ENCODE measurements around the gene ZNF581. TPM values are rescaled to one million over a fixed set of nuclear protein-coding genes. Genes with fewer than 3 reads are reported as not detected.

Gene ZNF581
- 64.7 and 67.0 TPM in 2 replicates for total RNA-seq (2014; rRNA removed; shearing (Covaris generic))

- Histone ChIP-seq H3K36me3 (replicated peaks; ENCODE audit: control insufficient read depth, insufficient read depth, low read length) (peaks cover 10% of the 10 kb centered on the region), H3K27me3 (ENCODE audit: control insufficient read depth, insufficient read depth, low read length) (no peaks in the 10 kb centered on the region), H3K4me3 (ENCODE audit: insufficient read depth, low read depth, low read length) (peak within 1 kb of the TSS; percentile 81)
- DNase-seq, result peak; percentile 96
Observed at GRCh38 chr19:55643003-55643886, at the start of gene ZNF581. Gene ZNF581, plus strand, starts transcription at chr19:55643649. Its CDS starts 923 bp downstream, at chr19:55644572.

- H3K4me3 ChIP-seq (ENCODE audit: insufficient read depth, low read depth, low read length), result no peak overlapping the region
- DNase-seq, result no peak
- H3K36me3 ChIP-seq (replicated peaks; ENCODE audit: control insufficient read depth, insufficient read depth, low read length), result peaks cover 3% of the 10 kb centered on the region
- H3K27me3 ChIP-seq (ENCODE audit: control insufficient read depth, insufficient read depth, low read length), result no peaks in the 10 kb centered on the region
Observed at GRCh38 chr19:55594996-55595545, 48.4 kb upstream of the ZNF581 start.

GRCh38 chr19:55596304-55596703 lies 47.1 kb upstream of the ZNF581 start:
- Histone ChIP-seq H3K4me3 (ENCODE audit: insufficient read depth, low read depth, low read length) (no peak overlapping the region), H3K27me3 (ENCODE audit: control insufficient read depth, insufficient read depth, low read length) (no peaks in the 10 kb centered on the region), H3K36me3 (replicated peaks; ENCODE audit: control insufficient read depth, insufficient read depth, low read length) (peaks cover 3% of the 10 kb centered on the region)
- DNase-seq, result no peak

- Histone ChIP-seq H3K4me3 (ENCODE audit: insufficient read depth, low read depth, low read length) (peak overlapping the region; percentile 43), H3K36me3 (replicated peaks; ENCODE audit: control insufficient read depth, insufficient read depth, low read length) (peaks cover 3% of the 10 kb centered on the region), H3K27me3 (ENCODE audit: control insufficient read depth, insufficient read depth, low read length) (no peaks in the 10 kb centered on the region)
- no peak for DNase-seq
Observed at GRCh38 chr19:55597501-55597921, 45.9 kb upstream of the ZNF581 start.

GRCh38 chr19:55598034-55598433 lies 45.4 kb upstream of the ZNF581 start:
- DNase-seq, result peak; percentile 71
- H3K4me3 ChIP-seq (ENCODE audit: insufficient read depth, low read depth, low read length), result peak overlapping the region; percentile 43

GRCh38 chr19:55598719-55599467 lies 44.6 kb upstream of the ZNF581 start:
- Histone ChIP-seq H3K4me3 (ENCODE audit: insufficient read depth, low read depth, low read length) (peak overlapping the region; percentile 57), H3K36me3 (replicated peaks; ENCODE audit: control insufficient read depth, insufficient read depth, low read length) (peaks cover 3% of the 10 kb centered on the region), H3K27me3 (ENCODE audit: control insufficient read depth, insufficient read depth, low read length) (no peaks in the 10 kb centered on the region)
- peak; percentile 96 for DNase-seq

More at GRCh38 chr19:55598034-55598433, 45.4 kb upstream of the ZNF581 start:
- H3K27me3 ChIP-seq (ENCODE audit: control insufficient read depth, insufficient read depth, low read length), result no peaks in the 10 kb centered on the region
- H3K36me3 ChIP-seq (replicated peaks; ENCODE audit: control insufficient read depth, insufficient read depth, low read length), result peaks cover 3% of the 10 kb centered on the region

GRCh38 chr19:55599468-55599841 lies 44.0 kb upstream of the ZNF581 start, which contains the start of gene FIZ1:
Gene FIZ1, minus strand, starts transcription at chr19:55599517. Its CDS starts 1,652 bp downstream, at chr19:55597865.
- Histone ChIP-seq H3K4me3 (ENCODE audit: insufficient read depth, low read depth, low read length) (peak within 1 kb of the TSS; percentile 57), H3K36me3 (replicated peaks; ENCODE audit: control insufficient read depth, insufficient read depth, low read length) (peaks cover 3% of the 10 kb centered on the region), H3K27me3 (ENCODE audit: control insufficient read depth, insufficient read depth, low read length) (no peaks in the 10 kb centered on the region)
- peak; percentile 96 for DNase-seq

- peaks cover 3% of the 10 kb centered on the region for H3K36me3 ChIP-seq (replicated peaks; ENCODE audit: control insufficient read depth, insufficient read depth, low read length)
- H3K4me3 ChIP-seq (ENCODE audit: insufficient read depth, low read depth, low read length), result peak within 1 kb of the TSS; percentile 57
- peak; percentile 98 for DNase-seq
- no peaks in the 10 kb centered on the region for H3K27me3 ChIP-seq (ENCODE audit: control insufficient read depth, insufficient read depth, low read length)
Observed at GRCh38 chr19:55599842-55600661, 43.4 kb upstream of the ZNF581 start, which contains the start of gene ZNF524. Gene ZNF524, plus strand, starts transcription at chr19:55600288. Its CDS starts 1,825 bp downstream, at chr19:55602113.

GRCh38 chr19:55600662-55601028 lies 42.8 kb upstream of the ZNF581 start:
- Histone ChIP-seq H3K27me3 (ENCODE audit: control insufficient read depth, insufficient read depth, low read length) (no peaks in the 10 kb centered on the region), H3K36me3 (replicated peaks; ENCODE audit: control insufficient read depth, insufficient read depth, low read length) (peaks cover 3% of the 10 kb centered on the region; the same call in 1 of the 2 replicates), H3K4me3 (ENCODE audit: insufficient read depth, low read depth, low read length) (peak overlapping the region; percentile 57)
- DNase-seq, result no peak

GRCh38 chr19:55601084-55601483 lies 42.4 kb upstream of the ZNF581 start:
- Histone ChIP-seq H3K36me3 (replicated peaks; ENCODE audit: control insufficient read depth, insufficient read depth, low read length) (peaks cover 3% of the 10 kb centered on the region; the same call in 1 of the 2 replicates), H3K4me3 (ENCODE audit: insufficient read depth, low read depth, low read length) (peak overlapping the region; percentile 57), H3K27me3 (ENCODE audit: control insufficient read depth, insufficient read depth, low read length) (no peaks in the 10 kb centered on the region)
- no peak for DNase-seq

- Histone ChIP-seq H3K27me3 (ENCODE audit: control insufficient read depth, insufficient read depth, low read length) (no peaks in the 10 kb centered on the region), H3K36me3 (replicated peaks; ENCODE audit: control insufficient read depth, insufficient read depth, low read length) (no peaks in the 10 kb centered on the region), H3K4me3 (ENCODE audit: insufficient read depth, low read depth, low read length) (no peak overlapping the region)
- no peak for DNase-seq
Observed at GRCh38 chr19:55602104-55603001, 41.1 kb upstream of the ZNF581 start.

GRCh38 chr19:55603115-55603514 lies 40.3 kb upstream of the ZNF581 start:
- Histone ChIP-seq H3K36me3 (replicated peaks; ENCODE audit: control insufficient read depth, insufficient read depth, low read length) (no peaks in the 10 kb centered on the region), H3K4me3 (ENCODE audit: insufficient read depth, low read depth, low read length) (no peak overlapping the region), H3K27me3 (ENCODE audit: control insufficient read depth, insufficient read depth, low read length) (no peaks in the 10 kb centered on the region)
- DNase-seq, result no peak
